SK-N-DZ (cell line): ENCODE measurements around the gene ZP1.

Experiments used
- DNase-seq: peaks from one replicate; pipeline ENCODE4 v3.0.0-alpha.2; 2015; ENCODE audit warnings: low spot score

Gene ZP1

GRCh38 chr11:60844045-60844869 is 23.1 kb upstream of the ZP1 start:
- no peak for DNase-seq

GRCh38 chr11:60844870-60845221 is 22.5 kb upstream of the ZP1 start:
- DNase-seq = no peak

GRCh38 chr11:60845338-60845737 is 22.0 kb upstream of the ZP1 start:
- no peak for DNase-seq

DNA sequence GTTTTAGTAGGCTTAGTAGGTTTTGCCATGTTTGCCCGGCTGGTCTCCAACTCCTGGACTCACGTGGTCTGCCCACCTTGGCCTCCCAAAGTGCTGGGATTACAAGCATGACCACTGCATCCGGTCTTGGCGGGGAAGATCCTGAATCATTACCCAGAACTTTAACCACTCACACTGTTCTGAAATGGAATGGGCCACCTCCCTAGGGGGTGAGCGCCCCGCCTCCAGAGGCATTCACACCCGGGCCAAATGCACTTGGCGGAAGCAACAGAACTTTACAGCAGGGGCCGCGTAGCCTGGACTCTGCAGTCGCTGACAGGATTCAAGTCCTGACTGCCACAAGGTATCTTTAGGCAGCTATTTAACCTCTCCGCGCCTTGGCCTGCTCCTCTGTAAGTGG is 20.1 kb upstream of the ZP1 start:
- no peak for DNase-seq

- no peak for DNase-seq
These were observed 19.4 kb upstream of the ZP1 start for GRCh38 chr11:60847896-60848295.

- no peak for DNase-seq
These were observed 18.6 kb upstream of the ZP1 start for GRCh38 chr11:60848714-60849151.

- DNase-seq = no peak
These were observed 17.5 kb upstream of the ZP1 start for GRCh38 chr11:60849641-60850520.

DNA sequence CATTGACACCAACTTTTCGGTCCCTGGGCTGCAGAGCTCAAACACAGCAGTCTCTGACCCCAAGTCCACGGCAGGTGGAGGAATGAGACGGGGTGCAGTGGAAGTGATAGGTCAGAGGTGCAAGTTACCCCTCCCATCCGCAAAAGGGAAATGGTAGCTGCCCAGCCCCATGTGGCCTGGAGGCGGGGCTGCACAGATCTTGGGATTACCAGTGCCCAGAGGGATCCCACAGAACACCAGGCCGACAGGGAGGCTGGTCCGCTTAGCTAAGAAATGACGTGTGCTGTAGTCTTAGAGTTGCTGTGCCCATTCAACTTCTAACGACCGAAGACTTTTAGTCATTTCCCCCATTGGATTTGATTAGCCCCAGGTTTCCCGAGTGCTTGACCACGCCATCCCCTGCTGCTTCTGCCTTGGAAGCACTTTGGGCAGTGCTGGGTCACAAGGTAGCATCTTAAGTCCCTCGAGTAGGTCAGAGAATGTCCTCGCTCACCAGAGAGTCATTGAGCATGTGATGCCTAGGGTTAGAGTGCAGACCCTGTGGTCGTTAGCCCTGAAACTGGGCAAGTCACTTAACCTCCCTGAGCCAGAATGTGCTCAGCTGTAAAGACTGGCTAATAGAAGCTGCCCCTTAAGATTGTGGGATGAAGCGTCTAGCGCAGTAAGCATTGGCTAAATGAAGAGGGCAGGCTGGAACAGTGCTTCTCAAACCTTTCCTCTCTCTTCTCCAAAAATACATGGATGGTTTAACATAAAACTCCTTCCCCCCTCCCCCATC is 15.8 kb upstream of the ZP1 start:
- no peak for DNase-seq

DNA sequence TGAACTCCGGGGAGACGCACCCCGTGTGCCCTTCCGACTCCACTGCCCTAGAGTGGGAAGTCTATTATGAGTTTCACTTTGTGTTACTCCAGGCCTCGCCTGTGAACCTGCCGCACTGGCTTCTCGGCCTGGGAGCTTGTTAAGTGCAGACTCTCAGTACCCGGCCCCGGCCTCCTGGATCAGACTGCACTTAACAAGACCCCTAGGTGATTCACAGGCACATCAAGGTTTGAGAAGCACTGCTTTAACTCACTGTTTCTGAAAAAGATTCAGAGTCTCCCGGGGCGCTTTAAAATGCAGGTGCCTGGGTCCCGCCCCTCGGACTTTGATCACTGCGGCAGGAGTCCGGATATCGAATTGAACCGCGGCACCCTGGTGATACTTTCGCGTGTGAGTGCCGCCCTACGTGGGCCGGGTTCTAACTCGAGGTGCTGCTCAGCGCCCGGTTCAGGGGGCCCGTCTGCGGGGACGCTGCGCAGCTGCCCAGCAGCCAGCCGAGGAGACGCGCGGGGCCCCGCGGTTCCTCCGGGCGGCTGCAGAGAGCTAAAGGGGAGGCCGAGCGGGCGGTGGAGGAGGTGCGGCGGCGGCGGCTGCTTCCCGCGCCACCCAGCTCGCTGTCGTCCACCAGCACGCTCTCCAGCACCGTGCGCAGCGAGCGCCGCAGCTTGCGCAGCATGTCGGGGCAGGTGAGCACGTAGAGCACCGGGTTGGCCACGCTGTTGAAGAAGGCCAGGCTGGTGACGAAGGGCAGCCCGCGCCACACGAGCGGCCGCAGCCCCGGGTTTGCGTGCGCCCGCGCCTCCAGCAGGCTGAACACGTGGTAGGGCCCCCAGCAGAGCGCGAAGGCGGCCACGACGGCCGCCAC is 15.0 kb upstream of the ZP1 start:
- no peak for DNase-seq

GRCh38 chr11:60852982-60853950 is 14.1 kb upstream of the ZP1 start:
- no peak for DNase-seq

DNA sequence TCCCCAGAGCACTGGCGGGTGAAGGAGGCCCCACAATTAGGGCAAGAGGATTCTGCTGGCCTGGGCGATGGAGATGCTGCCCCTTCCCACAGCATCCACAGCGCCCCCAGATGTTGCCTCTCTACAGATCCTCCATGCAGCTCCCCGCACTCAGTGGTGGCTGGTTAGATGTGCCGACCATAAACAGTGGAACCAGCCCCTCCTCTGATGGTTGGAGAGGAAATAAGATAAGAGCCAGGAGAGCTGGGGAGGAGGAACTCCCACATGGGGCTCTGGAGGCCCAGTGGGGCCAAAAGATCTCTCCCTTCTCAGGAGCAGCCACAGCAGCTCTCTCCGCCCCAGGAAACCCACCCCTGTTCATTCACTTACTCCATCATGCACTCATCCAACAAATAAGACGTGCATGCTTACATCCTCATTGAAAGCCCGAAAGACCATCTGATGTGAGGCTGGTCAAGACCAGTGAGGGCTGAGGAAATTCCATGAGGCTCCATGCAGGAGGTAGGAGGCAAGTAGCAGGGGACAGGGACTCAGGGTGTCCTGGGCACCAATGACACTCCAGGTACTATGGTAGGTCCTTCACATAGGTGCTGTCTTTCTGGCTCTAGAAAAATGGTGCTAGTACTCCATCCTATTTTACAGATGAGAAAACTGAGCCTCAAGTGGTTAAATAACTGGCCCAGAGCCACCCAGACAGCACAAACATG is 13.0 kb upstream of the ZP1 start:
- DNase-seq = no peak

DNA sequence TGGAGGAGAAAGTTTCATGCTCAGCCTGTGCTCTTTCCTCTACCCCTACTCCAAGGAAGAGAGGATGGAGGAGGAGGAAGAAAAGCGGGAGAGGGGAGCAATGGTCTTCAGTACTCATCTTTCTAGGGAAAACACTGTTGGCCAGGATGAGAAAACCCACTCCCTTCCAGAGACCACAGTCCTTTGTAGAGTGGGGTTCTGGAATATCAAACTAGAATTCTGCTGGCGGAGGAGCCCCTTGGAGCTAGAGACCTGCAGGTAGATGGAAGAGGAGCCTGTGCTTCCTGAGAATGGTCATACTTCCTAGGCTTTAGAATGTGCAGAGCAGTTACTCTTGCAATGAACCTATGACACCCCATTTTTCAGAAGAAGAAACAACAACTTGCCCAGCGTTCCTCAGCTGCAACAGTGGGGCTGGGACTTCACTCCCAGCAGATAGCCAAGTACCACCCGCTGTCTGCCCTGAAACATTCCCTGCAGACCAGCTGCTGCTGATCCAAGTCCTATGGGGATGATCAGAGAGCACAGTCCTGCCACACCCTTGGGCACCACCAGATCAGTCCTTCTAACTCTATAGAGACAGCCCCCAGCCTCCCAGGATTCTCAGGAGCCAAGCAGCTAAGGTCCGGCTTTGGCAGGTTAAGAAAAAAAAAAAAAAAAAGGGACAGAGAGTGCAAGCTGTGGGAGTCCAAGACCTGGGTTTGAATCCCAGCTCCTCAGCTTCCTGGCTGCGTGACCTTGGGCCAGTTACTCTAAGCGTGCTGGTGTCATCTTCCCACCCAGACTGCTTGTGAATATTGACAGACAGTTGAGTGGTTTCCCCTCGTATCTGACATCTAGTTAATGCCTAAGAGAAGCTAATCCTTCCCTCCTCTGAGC is 12.3 kb upstream of the ZP1 start:
- DNase-seq = no peak

- no peak for DNase-seq
These were observed 11.4 kb upstream of the ZP1 start, which contains the start of gene PTGDR2 for GRCh38 chr11:60855726-60856633. TSS of gene PTGDR2 (minus strand) at chr11:60855950. CDS start at chr11:60853722, 2,228 bp downstream.

- DNase-seq = no peak
These were observed 9.7 kb upstream of the ZP1 start for GRCh38 chr11:60857378-60858232.

DNA sequence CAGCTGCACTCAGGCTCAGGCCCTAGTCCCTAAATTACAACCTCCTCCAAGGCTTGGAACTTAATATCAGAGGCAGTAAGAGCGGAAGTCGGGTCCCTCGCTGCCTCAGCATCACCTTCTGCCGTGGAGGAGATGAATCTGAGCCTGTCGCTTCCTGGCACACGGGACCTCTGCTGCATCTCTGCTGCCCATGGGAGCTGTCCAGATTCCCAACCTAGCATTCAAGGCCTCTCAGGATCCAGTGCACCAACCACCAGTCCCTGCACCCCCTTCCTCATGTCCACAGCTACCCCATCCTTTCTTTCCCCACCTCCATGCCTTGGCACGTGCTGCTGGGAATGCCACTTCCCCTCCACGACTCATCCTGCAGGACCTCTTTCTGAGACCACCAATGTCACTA is 9.1 kb upstream of the ZP1 start:
- no peak for DNase-seq
